Endothelial cell of umbilical vein (primary cell): ENCODE results near the gene CNN2. TPM values are rescaled to one million over a fixed set of nuclear protein-coding genes. Genes with fewer than 3 reads are reported as not detected.

Source experiments
- BruUV-seq: library from RNA; stranded (reverse); fragments of 400-500 nt; replicated peaks from 2 replicates; lab custom pipeline; 2021; lab: Mats Ljungman, UMichigan
- CTCF ChIA-PET: fragments of 300-600, 350-600 bp; sonication (Branson Sonifier 250); formaldehyde crosslinking; loops from one replicate; lab custom pipeline; 2021; ENCODE audit warnings: antibody characterized with exemption, inconsistent platforms; lab: Charles Lee
- POLR2A ChIA-PET: fragments of 300-600, 350-600 bp; sonication (Branson Sonifier 250); formaldehyde crosslinking; loops from one replicate; lab custom pipeline; 2021; ENCODE audit warnings: antibody characterized with exemption, inconsistent platforms; lab: Charles Lee
- DNase-seq: peaks from one replicate; pipeline ENCODE4 v3.0.0-alpha.2; 2011; ENCODE audit warnings: low read depth, low spot score
- FAIRE-seq: peaks from 2 replicates; lab custom pipeline; 2011; peaks lifted over from hg19 to GRCh38; lab: Jason Lieb, UNC
- H2AFZ ChIP-seq: 2 replicates; pipeline ENCODE4 v1.6.0; 2012; ENCODE audit warnings: low read depth, low read length, control low read depth, inconsistent platforms
- H3K27ac ChIP-seq: 2 replicates; pipeline ENCODE4 v1.5.1; 2011; ENCODE audit warnings: low read depth, mild to moderate bottlenecking, control low read depth, low read length, moderate library complexity; ENCODE audit not compliant: insufficient read depth
- H3K27me3 ChIP-seq, 2 experiments: 2 replicates each; pipeline versions ENCODE4 v1.6.0 to v1.6.1; 2011; ENCODE audit warnings: low read length in 2 of 2, mixed read lengths in 1 of 2; ENCODE audit not compliant: control insufficient read depth in 2 of 2, insufficient read depth in 2 of 2
- H3K36me3 ChIP-seq, 2 experiments: 2 replicates in 1 of 2; 3 replicates in 1 of 2; pipeline ENCODE4 v1.5.1; 2011; ENCODE audit warnings: low read length in 2 of 2, mild to moderate bottlenecking in 1 of 2, moderate library complexity in 1 of 2; ENCODE audit not compliant: control insufficient read depth in 2 of 2, insufficient read depth in 2 of 2; ENCODE audit errors: extremely low read depth in 1 of 2
- H3K4me1 ChIP-seq: 3 replicates; pipeline ENCODE4 v1.5.1; 2011; ENCODE audit warnings: mild to moderate bottlenecking, low read length; ENCODE audit not compliant: control insufficient read depth, insufficient read depth; ENCODE audit errors: extremely low read depth
- H3K4me2 ChIP-seq: 2 replicates; pipeline ENCODE4 v1.6.1; 2011; ENCODE audit warnings: low read length, control low read depth, mixed read lengths; ENCODE audit not compliant: insufficient read depth
- H3K4me3 ChIP-seq, 3 experiments: fragments of 200-600 bp in 1 of 3; sonication (generic), shearing (Covaris generic) in 1 of 3; replicated peaks in 1 of 3; 2 replicates each; pipeline ENCODE4 v1.5.1; 2011 to 2016; ENCODE audit warnings: control low read depth in 3 of 3, low read length in 3 of 3, mild to moderate bottlenecking in 2 of 3, inconsistent platforms in 1 of 3, low read depth in 1 of 3, moderate library complexity in 1 of 3; ENCODE audit not compliant: insufficient read depth in 1 of 3
- H3K79me2 ChIP-seq: 2 replicates; pipeline ENCODE4 v1.6.0; 2012; ENCODE audit warnings: low read length, inconsistent platforms; ENCODE audit not compliant: control insufficient read depth, insufficient read depth
- H3K9ac ChIP-seq: replicated peaks from 2 replicates; pipeline ENCODE3; 2011; ENCODE audit warnings: low read length, control low read depth; ENCODE audit not compliant: insufficient read depth; ENCODE audit errors: extremely low read depth
- H3K9me1 ChIP-seq: replicated peaks from 3 replicates; pipeline ENCODE4 v1.6.0; 2011; ENCODE audit warnings: mild to moderate bottlenecking, low read length; ENCODE audit not compliant: control insufficient read depth, insufficient read depth; ENCODE audit errors: extremely low read depth
- H3K9me3 ChIP-seq: replicated peaks from 2 replicates; pipeline ENCODE4 v1.5.1; 2012; ENCODE audit warnings: low read length, inconsistent platforms; ENCODE audit not compliant: control insufficient read depth, insufficient read depth
- H4K20me1 ChIP-seq: replicated peaks from 2 replicates; pipeline ENCODE3; 2011; ENCODE audit warnings: mild to moderate bottlenecking, low read length; ENCODE audit not compliant: control insufficient read depth, insufficient read depth; ENCODE audit errors: extremely low read depth
- EZH2 ChIP-seq: IDR thresholded peaks from 2 replicates; pipeline ENCODE4 v1.6.1; 2012; ENCODE audit warnings: borderline replicate concordance, low read depth, mild to moderate bottlenecking, moderate library complexity, low read length, inconsistent platforms; ENCODE audit not compliant: severe bottlenecking
- FOS ChIP-seq: IDR thresholded peaks from 2 replicates; pipeline ENCODE4 v1.6.1; 2011; ENCODE audit warnings: mild to moderate bottlenecking, low read length, moderate library complexity, borderline replicate concordance; ENCODE audit not compliant: insufficient read depth
- GATA2 ChIP-seq: IDR thresholded peaks from 2 replicates; pipeline ENCODE4 v1.7.0; 2011; ENCODE audit warnings: low read depth, mild to moderate bottlenecking, moderate library complexity, mixed read lengths, low read length; ENCODE audit not compliant: insufficient read length, insufficient read depth
- JUN ChIP-seq: IDR thresholded peaks from 2 replicates; pipeline ENCODE4 v1.6.1; 2011; ENCODE audit warnings: borderline replicate concordance, low read depth; ENCODE audit not compliant: insufficient read length, insufficient read depth
- MAX ChIP-seq: IDR thresholded peaks from 2 replicates; pipeline ENCODE4 v1.6.1; 2011; ENCODE audit not compliant: insufficient read depth, insufficient read length
- MYC ChIP-seq: IDR thresholded peaks from one replicate; pipeline ENCODE4 v1.6.1; 2011; ENCODE audit warnings: mild to moderate bottlenecking, low read depth, low read length
- POLR2A ChIP-seq: IDR thresholded peaks from 2 replicates; pipeline ENCODE4 v1.6.1; 2012; ENCODE audit warnings: low read depth, mild to moderate bottlenecking, control low read depth, low read length
- POLR2AphosphoS5 ChIP-seq: IDR thresholded peaks from 2 replicates; pipeline ENCODE4 v1.6.1; 2012; ENCODE audit warnings: low read depth, mild to moderate bottlenecking, control low read depth, low read length, moderate library complexity; ENCODE audit not compliant: insufficient read depth
- dilution Hi-C: fragments of 300-500 bp; cut with MboI; formaldehyde crosslinking; loops from one replicate; pipeline ENCODE4 v1.15.0; 2019; ENCODE audit warnings: low sequenced_read_pairs; ENCODE audit not compliant: extremely low pct_ligation_motif_present
- intact Hi-C: fragments of 100-400 bp; cut with micrococcal nuclease; formaldehyde crosslinking; loops from one replicate; pipeline ENCODE4 v1.10.0; 2022
- polyA plus RNA-seq, 4 experiments: library from polyadenylated mRNA; depleted of rRNA in 3 of 4; stranded (reverse) in 3 of 4; unstranded in 1 of 4; fragments of >200 nt; gene quantifications; 2 replicates each; pipeline versions ENCODE4 v1.2.1 to v1.2.3, GENCODE V29; 2011 to 2012; ENCODE audit warnings: missing spikeins in 1 of 4
- total RNA-seq: library from RNA; stranded (reverse); gene quantifications from 2 replicates; pipeline ENCODE4 v1.2.3, GENCODE V29; 2021
- TF ChIP-seq, protein P1 (sequence below), 2 donors: IDR thresholded peaks; 1 replicate in 1 of 2; 2 replicates in 1 of 2; pipeline ENCODE4 v1.5.1; 2011; ENCODE audit warnings: low read length in 2 of 2, mild to moderate bottlenecking in 2 of 2, moderate library complexity in 2 of 2, control low read depth in 1 of 2, inconsistent platforms in 1 of 2, low read depth in 1 of 2; ENCODE audit not compliant: insufficient read depth in 1 of 2; ENCODE audit errors: extremely low read depth in 1 of 2

Gene CNN2
- total and polyA plus RNA-seq, 2 donors (not counting 3 experiments of a cell fraction or from before 2014, with no cell fraction given) = 207 to 286 TPM

- H3K9me3 ChIP-seq = no peaks in the 10 kb centered on the region
- no peak for FAIRE-seq
- H3K79me2 ChIP-seq = no peaks in the 10 kb centered on the region
- intact Hi-C loops = no loop called here
- H3K4me3 ChIP-seq = no peak overlapping the region
- DNase-seq = no peak
- ChIA-PET POLR2A (no interaction called here), CTCF (no interaction called here)
- no peaks in the 10 kb centered on the region for H3K27me3 ChIP-seq
- dilution Hi-C loops = no loop called here
- H3K9me1 ChIP-seq = no peaks in the 10 kb centered on the region
- no peak overlapping the region for H2AFZ ChIP-seq
- H3K36me3 ChIP-seq = peaks cover 0 to 15% of the 10 kb centered on the region in 2 experiments
- no TSS peak for BruUV-seq
- TF ChIP-seq POLR2A = no peak
- no peak for TF ChIP-seq GATA2
- no peak for TF ChIP-seq FOS
- no peak for TF ChIP-seq JUN
- TF ChIP-seq EZH2 = no peak
- no peak for TF ChIP-seq POLR2AphosphoS5
- TF ChIP-seq MAX = no peak
- TF ChIP-seq, protein P1, sequence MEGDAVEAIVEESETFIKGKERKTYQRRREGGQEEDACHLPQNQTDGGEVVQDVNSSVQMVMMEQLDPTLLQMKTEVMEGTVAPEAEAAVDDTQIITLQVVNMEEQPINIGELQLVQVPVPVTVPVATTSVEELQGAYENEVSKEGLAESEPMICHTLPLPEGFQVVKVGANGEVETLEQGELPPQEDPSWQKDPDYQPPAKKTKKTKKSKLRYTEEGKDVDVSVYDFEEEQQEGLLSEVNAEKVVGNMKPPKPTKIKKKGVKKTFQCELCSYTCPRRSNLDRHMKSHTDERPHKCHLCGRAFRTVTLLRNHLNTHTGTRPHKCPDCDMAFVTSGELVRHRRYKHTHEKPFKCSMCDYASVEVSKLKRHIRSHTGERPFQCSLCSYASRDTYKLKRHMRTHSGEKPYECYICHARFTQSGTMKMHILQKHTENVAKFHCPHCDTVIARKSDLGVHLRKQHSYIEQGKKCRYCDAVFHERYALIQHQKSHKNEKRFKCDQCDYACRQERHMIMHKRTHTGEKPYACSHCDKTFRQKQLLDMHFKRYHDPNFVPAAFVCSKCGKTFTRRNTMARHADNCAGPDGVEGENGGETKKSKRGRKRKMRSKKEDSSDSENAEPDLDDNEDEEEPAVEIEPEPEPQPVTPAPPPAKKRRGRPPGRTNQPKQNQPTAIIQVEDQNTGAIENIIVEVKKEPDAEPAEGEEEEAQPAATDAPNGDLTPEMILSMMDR (IDR thresholded peaks at IDR 0.05; ENCODE audit: extremely low read depth in 1 of 2, insufficient read depth in 1 of 2, low read depth in 1 of 2, low read length in 2 of 2) = no peak
- TF ChIP-seq MYC = no peak
- H3K9ac ChIP-seq = no peak overlapping the region
- H3K4me1 ChIP-seq = no peaks in the 10 kb centered on the region
- no peaks in the 10 kb centered on the region for H4K20me1 ChIP-seq
- H3K4me2 ChIP-seq = no peak overlapping the region
- H3K27ac ChIP-seq = no peak overlapping the region
Observed at GRCh38 chr19:990746-991145, 35.7 kb upstream of the CNN2 start.
